GM19035 (cell line): ENCODE measurements around the gene SLC25A21.

Experiments
- ATAC-seq: cut with Tn5 transposase; IDR thresholded peaks from one replicate; pipeline ENCODE4 v1.9.1; 2021; ENCODE audit not compliant: unreplicated experiment

The SLC25A21 gene

GRCh38 chr14:36656687-36657398 is 515.6 kb downstream of the SLC25A21 start:
- ATAC-seq: no peak

GRCh38 chr14:36655963-36656686 is 516.3 kb downstream of the SLC25A21 start:
- ATAC-seq: no peak

- ATAC-seq: no peak
Measured at GRCh38 chr14:36655571-36655962, 516.8 kb downstream of the SLC25A21 start.

DNA sequence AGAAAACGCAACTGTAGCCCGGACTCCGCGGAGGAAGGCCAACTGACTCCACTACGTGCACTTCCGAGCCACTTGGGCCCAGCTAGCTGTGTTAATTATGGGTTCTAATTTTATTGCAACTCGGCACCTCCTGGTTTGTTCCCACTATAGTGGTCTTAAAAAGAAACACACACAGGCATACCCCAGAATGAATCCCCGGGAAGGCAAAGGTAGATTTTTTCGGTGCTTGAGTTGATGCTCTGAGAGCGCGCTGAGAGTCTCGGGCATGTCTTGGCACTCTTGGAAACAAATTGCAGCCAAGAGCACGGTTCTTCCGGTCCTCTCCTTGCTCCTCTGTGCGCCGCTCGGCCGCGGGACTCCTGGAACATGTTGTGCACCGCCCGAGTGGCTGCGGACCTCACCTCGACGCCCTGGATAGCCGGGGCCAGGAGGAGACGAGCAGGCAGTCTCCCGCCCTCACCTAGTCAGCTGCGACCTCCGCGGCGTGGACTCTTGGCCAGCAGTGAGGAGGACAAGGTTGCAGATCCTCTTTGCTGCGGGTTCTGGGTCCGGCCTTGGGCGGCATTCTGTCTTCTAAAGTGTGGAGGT is 517.5 kb downstream of the SLC25A21 start:
- no peak for ATAC-seq

GRCh38 chr14:36653962-36654793 is 518.2 kb downstream of the SLC25A21 start:
- ATAC-seq: no peak

DNA sequence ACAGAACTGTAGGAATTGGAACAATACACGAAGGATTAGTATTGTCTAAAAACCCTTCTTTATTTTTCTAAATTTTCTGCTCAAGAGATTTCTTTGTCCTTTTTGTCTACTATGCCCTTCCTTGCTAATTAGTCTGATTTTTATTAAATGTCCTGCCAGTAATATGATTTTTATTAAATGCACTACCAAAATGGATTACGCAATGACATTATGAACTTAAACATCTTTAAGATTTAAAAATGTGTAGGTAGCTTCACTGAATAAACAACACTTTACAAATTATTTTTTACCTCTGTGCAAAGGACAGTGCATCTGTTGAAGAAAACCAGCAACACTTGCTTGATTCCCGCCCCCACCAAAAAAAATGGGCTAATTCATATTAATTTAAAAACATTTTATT is 519.0 kb downstream of the SLC25A21 start:
- no peak for ATAC-seq

- no peak for ATAC-seq
Measured at GRCh38 chr14:36652542-36653201, 519.7 kb downstream of the SLC25A21 start.

- ATAC-seq: no peak
Measured at GRCh38 chr14:36649872-36650650, 522.3 kb downstream of the SLC25A21 start.

DNA sequence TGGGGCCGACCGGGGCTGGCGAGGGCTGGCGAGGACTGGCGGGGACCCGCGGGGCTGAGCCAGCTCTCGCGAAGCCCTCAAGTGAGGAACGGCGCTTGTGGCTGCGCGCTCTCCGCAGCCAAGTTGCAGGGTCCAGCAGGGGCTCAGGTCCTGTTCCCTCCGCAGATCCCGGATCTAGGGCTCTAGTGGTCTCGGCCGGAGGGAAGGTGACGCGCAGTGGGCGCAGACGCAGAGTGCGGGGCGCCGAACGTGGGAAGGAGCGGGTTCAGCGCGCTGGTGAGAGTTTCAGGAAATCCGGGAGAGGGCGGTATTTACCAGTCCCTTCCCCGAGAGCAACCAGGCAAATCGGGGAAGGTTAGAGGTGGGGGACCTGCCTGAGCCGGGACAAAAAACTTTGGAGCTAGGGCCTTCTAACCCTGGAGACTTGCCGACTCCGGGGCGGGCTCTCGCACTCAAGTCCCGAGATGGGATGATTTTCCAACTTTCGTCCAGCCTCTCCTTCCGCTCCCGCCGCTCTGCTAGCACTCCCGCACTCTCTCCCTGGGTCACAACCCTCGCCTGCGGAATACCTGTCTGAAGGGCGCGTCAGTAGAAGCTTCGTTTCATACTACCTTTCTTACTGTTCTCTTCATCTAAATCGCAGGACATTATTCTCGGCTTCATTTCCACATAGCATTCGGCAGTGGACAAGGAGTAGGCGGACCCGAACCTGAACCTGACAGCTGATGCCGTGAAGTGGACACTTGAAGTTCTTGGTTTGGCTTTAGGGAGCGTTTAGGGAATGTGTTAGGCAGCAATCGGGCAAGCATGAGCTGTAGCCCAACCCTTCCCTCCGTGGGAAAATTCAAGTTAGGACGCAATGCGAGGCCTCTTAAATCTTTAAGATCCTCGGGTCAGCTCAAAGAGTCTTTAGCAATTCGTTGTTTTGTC is 524.3 kb downstream of the SLC25A21 start:
- no peak for ATAC-seq

DNA sequence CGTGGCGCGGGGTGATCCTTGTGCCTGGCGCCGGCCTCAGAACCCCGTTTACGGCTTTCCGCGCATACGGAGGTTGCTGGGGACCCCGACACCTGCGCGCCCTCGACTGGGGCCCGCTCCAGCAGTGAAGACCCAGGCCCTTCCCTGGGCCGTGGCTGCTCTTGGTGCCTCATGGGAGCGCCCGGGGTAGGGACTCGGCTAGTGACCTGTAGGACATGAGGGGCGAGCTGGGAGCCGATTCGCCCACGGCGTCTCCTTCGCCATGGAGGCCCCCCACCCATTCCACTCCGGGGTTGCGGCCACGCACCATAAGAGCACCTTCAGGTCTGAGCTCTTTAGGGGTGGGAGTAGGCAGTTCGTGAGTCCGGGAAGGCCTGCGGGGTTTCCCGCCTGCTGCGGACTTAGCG is 525.0 kb downstream of the SLC25A21 start:
- ATAC-seq: no peak

- ATAC-seq: no peak
Measured at GRCh38 chr14:36646664-36647416, 525.6 kb downstream of the SLC25A21 start.

- ATAC-seq: no peak
Measured at GRCh38 chr14:36633580-36633979, 538.8 kb downstream of the SLC25A21 start.
